SK-N-SH (cell line): ENCODE data around the gene RIN3. TPM values are rescaled to one million over a fixed set of nuclear protein-coding genes. Genes with fewer than 3 reads are reported as not detected.

Experiments used
- CTCF ChIA-PET: fragments of 300-600, 350-600 bp; formaldehyde crosslinking; extraction: SDS; loops from one replicate; lab custom pipeline; 2021; lab: Yijun Ruan, JAX
- POLR2A ChIA-PET: fragments of 350-600 bp; sonication (Branson Sonifier 250); formaldehyde crosslinking; extraction: SDS; loops from one replicate; lab custom pipeline; 2020; ENCODE audit warnings: antibody characterized with exemption, inconsistent platforms; lab: Yijun Ruan, JAX
- DNase-seq: peaks from one replicate; pipeline ENCODE4 v3.0.0; 2012
- H2AFZ ChIP-seq: fragments of 200-600 bp; sonication (generic); 2 replicates; pipeline ENCODE4 v1.8.1; 2016; ENCODE audit warnings: antibody characterized with exemption, mild to moderate bottlenecking, low read depth
- H3F3A ChIP-seq: fragments of 200-600 bp; sonication (generic); replicated peaks from 2 replicates; pipeline ENCODE3; 2016; ENCODE audit warnings: antibody characterized with exemption, mild to moderate bottlenecking; ENCODE audit not compliant: insufficient read depth
- H3K27ac ChIP-seq, 2 experiments: fragments of 200-500 bp in 1 of 2; fragments of 200-600 bp in 1 of 2; sonication (Bioruptor generic) in 1 of 2; sonication (generic), shearing (Covaris generic) in 1 of 2; 2 replicates each; pipeline versions ENCODE4 v1.5.1 to v1.6.1; 2014 to 2016; ENCODE audit warnings: low read depth in 2 of 2, inconsistent platforms in 1 of 2, low read length in 1 of 2, mild to moderate bottlenecking in 1 of 2, mixed read lengths in 1 of 2
- H3K27me3 ChIP-seq: fragments of 200-600 bp; sonication (generic), shearing (Covaris generic); 2 replicates; pipeline ENCODE4 v1.6.1; 2016; ENCODE audit warnings: mixed run types; ENCODE audit not compliant: insufficient read depth
- H3K36me3 ChIP-seq, 2 experiments: fragments of 200-500 bp in 1 of 2; fragments of 200-600 bp in 1 of 2; sonication (Bioruptor generic) in 1 of 2; sonication (generic) in 1 of 2; replicated peaks in 1 of 2; 2 replicates each; pipeline versions ENCODE3 to v1.5.1; 2014 to 2016; ENCODE audit warnings: low read length in 1 of 2, mild to moderate bottlenecking in 1 of 2; ENCODE audit not compliant: insufficient read depth in 2 of 2, control insufficient read depth in 1 of 2
- H3K4me1 ChIP-seq, 2 experiments: fragments of 200-500 bp in 1 of 2; fragments of 200-600 bp in 1 of 2; sonication (Bioruptor generic) in 1 of 2; sonication (generic), shearing (Covaris generic) in 1 of 2; 2 replicates each; pipeline versions ENCODE4 v1.5.1 to v1.6.1; 2014 to 2016; ENCODE audit warnings: low read depth in 1 of 2, low read length in 1 of 2, mixed run types in 1 of 2; ENCODE audit not compliant: insufficient read depth in 2 of 2, control insufficient read depth in 1 of 2
- H3K4me2 ChIP-seq: fragments of 200-600 bp; sonication (generic), shearing (Covaris generic); 2 replicates; pipeline ENCODE4 v1.6.1; 2017; ENCODE audit warnings: mixed run types
- H3K4me3 ChIP-seq, 2 experiments: fragments of 200-500 bp in 1 of 2; fragments of 200-600 bp in 1 of 2; sonication (Bioruptor generic) in 1 of 2; sonication (generic), shearing (Covaris generic) in 1 of 2; 2 replicates each; pipeline versions ENCODE4 v1.5.1 to v1.8.1; 2014 to 2016; ENCODE audit warnings: low read depth in 2 of 2, inconsistent platforms in 1 of 2, low read length in 1 of 2, mild to moderate bottlenecking in 1 of 2, mixed read lengths in 1 of 2, moderate library complexity in 1 of 2
- H3K79me2 ChIP-seq: fragments of 200-600 bp; sonication (generic); 2 replicates; pipeline ENCODE4 v1.8.1; 2017; ENCODE audit warnings: mild to moderate bottlenecking; ENCODE audit not compliant: insufficient read depth
- H3K9ac ChIP-seq: fragments of 200-600 bp; sonication (generic); 2 replicates; pipeline ENCODE4 v1.6.1; 2017; ENCODE audit warnings: mixed run types
- H3K9me2 ChIP-seq: fragments of 200-600 bp; sonication (generic); 2 replicates; pipeline ENCODE4 v1.6.1; 2017; ENCODE audit warnings: mixed run types
- H3K9me3 ChIP-seq: fragments of 200-600 bp; sonication (generic); 2 replicates; pipeline ENCODE4 v1.6.1; 2017; ENCODE audit warnings: mixed run types, mild to moderate bottlenecking, moderate library complexity
- H4K20me1 ChIP-seq: fragments of 200-600 bp; sonication (generic); 2 replicates; pipeline ENCODE4 v1.6.1; 2017; ENCODE audit warnings: mild to moderate bottlenecking, mixed run types; ENCODE audit not compliant: insufficient read depth
- CHD2 ChIP-seq: fragments of 150-350 bp; IDR thresholded peaks from 2 replicates; pipeline ENCODE4 v1.6.1; 2018; ENCODE audit warnings: low read length; ENCODE audit not compliant: partially characterized antibody
- EZH2phosphoT487 ChIP-seq: fragments of 200-600 bp; sonication (generic); IDR thresholded peaks from 2 replicates; pipeline ENCODE4 v1.6.1; 2017; ENCODE audit warnings: low read depth, mixed run types, mild to moderate bottlenecking, antibody characterized with exemption, moderate library complexity, borderline replicate concordance
- FOSL2 ChIP-seq: IDR thresholded peaks from 2 replicates; pipeline ENCODE4 v1.4.0; 2012; ENCODE audit warnings: low read depth, mild to moderate bottlenecking, moderate library complexity, borderline replicate concordance
- GABPA ChIP-seq: IDR thresholded peaks from 2 replicates; pipeline ENCODE4 v1.4.0; 2012; ENCODE audit warnings: low read depth, mild to moderate bottlenecking
- GATA2 ChIP-seq: sonication (generic); formaldehyde crosslinking; IDR thresholded peaks from 2 replicates; pipeline ENCODE4 v1.5.0; 2020; ENCODE audit warnings: mild to moderate bottlenecking, missing genetic modification reagents
- MEF2A ChIP-seq: IDR thresholded peaks from 2 replicates; pipeline ENCODE4 v1.4.0; 2012; ENCODE audit warnings: low read depth, borderline replicate concordance
- NFIC ChIP-seq: IDR thresholded peaks from 2 replicates; pipeline ENCODE4 v1.4.0; 2012; ENCODE audit warnings: borderline replicate concordance
- NRF1 ChIP-seq: IDR thresholded peaks from 2 replicates; pipeline ENCODE4 v1.6.1; 2012; ENCODE audit warnings: low read depth, mild to moderate bottlenecking, low read length
- RAD21 ChIP-seq: IDR thresholded peaks from 2 replicates; pipeline ENCODE4 v1.6.1; 2012; ENCODE audit warnings: mild to moderate bottlenecking, low read length
- SIN3A ChIP-seq: IDR thresholded peaks from 2 replicates; pipeline ENCODE4 v1.6.1; 2012; ENCODE audit warnings: low read depth, mild to moderate bottlenecking, low read length, moderate library complexity, borderline replicate concordance
- TAF1 ChIP-seq: IDR thresholded peaks from 2 replicates; pipeline ENCODE4 v1.6.1; 2012; ENCODE audit warnings: low read depth, mild to moderate bottlenecking, low read length, moderate library complexity, borderline replicate concordance
- TCF12 ChIP-seq: IDR thresholded peaks from 2 replicates; pipeline ENCODE4 v1.4.0; 2012
- WGBS: methylation state at CpG from one replicate; pipeline ENCODE4 v1.1.6; 2017; ENCODE audit warnings: low lambda C conversion rate; 5-methylcytosine and 5-hydroxymethylcytosine counted together
- polyA plus RNA-seq, 3 experiments: library from polyadenylated mRNA; depleted of rRNA; stranded (reverse); fragments of >200 nt; gene quantifications; 2 replicates each; pipeline ENCODE4 v1.2.3, GENCODE V29; 2012
- TF ChIP-seq, protein P1 (sequence below): IDR thresholded peaks from 2 replicates; pipeline ENCODE4 v1.4.0; 2012; ENCODE audit warnings: low read depth, borderline replicate concordance

RIN3 gene
- polyA plus RNA-seq, 1 of the 3 experiments (the other 2 are of a cell fraction) = 12.4 TPM

DNA sequence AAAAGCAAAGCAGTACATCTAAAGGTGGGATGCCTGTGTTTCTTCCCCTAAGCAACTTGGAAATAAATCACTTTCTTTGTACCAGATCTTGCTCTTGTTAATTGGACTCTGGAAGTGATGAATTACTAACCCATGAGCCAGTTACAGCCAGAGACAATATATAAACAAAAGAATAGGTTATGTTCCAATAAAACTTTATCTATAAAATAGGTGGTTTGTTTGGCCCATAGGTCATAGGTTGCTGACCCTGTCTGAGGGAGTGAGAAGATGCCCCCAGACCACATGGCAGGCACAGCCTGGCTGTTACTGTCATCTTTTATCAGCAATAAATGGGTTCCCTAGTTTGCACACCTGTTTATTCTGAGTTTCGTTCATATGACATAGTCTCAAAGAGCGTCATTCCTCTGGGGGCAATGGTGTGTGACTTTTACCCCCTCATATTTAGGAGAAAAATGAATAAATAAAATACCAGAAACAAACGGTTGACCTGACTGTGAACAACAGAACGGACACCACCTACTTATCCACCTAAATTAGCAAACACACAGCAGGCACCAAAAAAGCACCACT, 224.1 kb downstream of the RIN3 start:
- Histone ChIP-seq H4K20me1 (no peaks in the 10 kb centered on the region), H3K9me3 (no peaks in the 10 kb centered on the region), H3K79me2 (no peaks in the 10 kb centered on the region), H3K36me3 (no peaks in the 10 kb centered on the region), H3K4me3 (no peak overlapping the region), H3K27me3 (no peaks in the 10 kb centered on the region), H3F3A (no peaks in the 10 kb centered on the region), H3K4me1 (no peaks in the 10 kb centered on the region), H3K9me2 (no peaks in the 10 kb centered on the region), H3K9ac (no peak overlapping the region), H3K4me2 (no peak overlapping the region), H2AFZ (no peak overlapping the region), H3K27ac (no peak overlapping the region)
- ChIA-PET CTCF (no interaction called here), POLR2A (no interaction called here)
- WGBS = 87% methylated on average over 4 of the region's 4 CpGs
- no peak for DNase-seq
- TF ChIP-seq SIN3A (no peak), RAD21 (no peak), MEF2A (no peak), EZH2phosphoT487 (no peak), CHD2 (no peak), NFIC (no peak), TCF12 (no peak), GABPA (no peak), FOSL2 (no peak), TAF1 (no peak), NRF1 (no peak), GATA2 (CRISPR knock-in tag) (no peak)
- TF ChIP-seq, protein P1, sequence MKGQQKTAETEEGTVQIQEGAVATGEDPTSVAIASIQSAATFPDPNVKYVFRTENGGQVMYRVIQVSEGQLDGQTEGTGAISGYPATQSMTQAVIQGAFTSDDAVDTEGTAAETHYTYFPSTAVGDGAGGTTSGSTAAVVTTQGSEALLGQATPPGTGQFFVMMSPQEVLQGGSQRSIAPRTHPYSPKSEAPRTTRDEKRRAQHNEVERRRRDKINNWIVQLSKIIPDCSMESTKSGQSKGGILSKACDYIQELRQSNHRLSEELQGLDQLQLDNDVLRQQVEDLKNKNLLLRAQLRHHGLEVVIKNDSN = no peak

Other genes starting within 250 kb of the RIN3 start
- 0.07 and 0.13 TPM in 2 replicates for gene SLC24A4, start 190.6 kb upstream of the RIN3 start, polyA plus RNA-seq (2012; rRNA removed)
- gene LGMN, start 234.8 kb downstream of the RIN3 start, polyA plus RNA-seq (2012; rRNA removed) = 76.3 and 86.4 TPM in 2 replicates